GM12865 (cell line): ENCODE measurements around the gene GH2.

Source experiments
- DNase-seq: peaks from one replicate; pipeline ENCODE4 v3.0.0; 2010; ENCODE audit warnings: low read depth
- H3K4me3 ChIP-seq: 2 replicates; pipeline ENCODE4 v1.5.1; 2011; ENCODE audit warnings: mild to moderate bottlenecking, low read depth, low read length, control low read depth
- TF ChIP-seq, protein P1 (sequence below): IDR thresholded peaks from 2 replicates; pipeline ENCODE4 v1.5.1; 2011; ENCODE audit warnings: low read length, control low read depth, low read depth, inconsistent platforms; ENCODE audit not compliant: insufficient read depth; ENCODE audit errors: missing control alignments

GH2 gene

DNA sequence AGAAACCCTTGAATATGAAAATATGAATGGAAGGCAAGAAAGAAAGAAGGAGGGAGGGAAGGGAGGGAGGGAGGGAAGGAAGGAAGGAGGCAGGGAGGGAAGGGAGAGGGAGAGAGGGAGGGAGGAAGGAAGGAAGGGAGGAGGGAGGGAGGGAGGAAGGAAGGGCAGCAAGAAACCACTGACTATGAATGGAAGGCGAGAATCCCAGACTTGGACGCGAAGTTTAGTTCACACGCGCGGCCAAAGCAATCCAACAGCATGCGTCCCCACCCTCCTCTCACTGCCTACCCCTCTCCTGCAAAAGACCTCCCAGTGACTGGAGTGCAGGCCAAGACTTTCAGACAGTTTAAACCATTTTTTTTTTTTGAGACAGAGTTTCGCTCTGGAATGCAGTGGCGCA, 31.3 kb downstream of the GH2 start:
- no peak overlapping the region for H3K4me3 ChIP-seq
- DNase-seq: no peak
- TF ChIP-seq, protein P1, sequence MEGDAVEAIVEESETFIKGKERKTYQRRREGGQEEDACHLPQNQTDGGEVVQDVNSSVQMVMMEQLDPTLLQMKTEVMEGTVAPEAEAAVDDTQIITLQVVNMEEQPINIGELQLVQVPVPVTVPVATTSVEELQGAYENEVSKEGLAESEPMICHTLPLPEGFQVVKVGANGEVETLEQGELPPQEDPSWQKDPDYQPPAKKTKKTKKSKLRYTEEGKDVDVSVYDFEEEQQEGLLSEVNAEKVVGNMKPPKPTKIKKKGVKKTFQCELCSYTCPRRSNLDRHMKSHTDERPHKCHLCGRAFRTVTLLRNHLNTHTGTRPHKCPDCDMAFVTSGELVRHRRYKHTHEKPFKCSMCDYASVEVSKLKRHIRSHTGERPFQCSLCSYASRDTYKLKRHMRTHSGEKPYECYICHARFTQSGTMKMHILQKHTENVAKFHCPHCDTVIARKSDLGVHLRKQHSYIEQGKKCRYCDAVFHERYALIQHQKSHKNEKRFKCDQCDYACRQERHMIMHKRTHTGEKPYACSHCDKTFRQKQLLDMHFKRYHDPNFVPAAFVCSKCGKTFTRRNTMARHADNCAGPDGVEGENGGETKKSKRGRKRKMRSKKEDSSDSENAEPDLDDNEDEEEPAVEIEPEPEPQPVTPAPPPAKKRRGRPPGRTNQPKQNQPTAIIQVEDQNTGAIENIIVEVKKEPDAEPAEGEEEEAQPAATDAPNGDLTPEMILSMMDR: no peak

DNA sequence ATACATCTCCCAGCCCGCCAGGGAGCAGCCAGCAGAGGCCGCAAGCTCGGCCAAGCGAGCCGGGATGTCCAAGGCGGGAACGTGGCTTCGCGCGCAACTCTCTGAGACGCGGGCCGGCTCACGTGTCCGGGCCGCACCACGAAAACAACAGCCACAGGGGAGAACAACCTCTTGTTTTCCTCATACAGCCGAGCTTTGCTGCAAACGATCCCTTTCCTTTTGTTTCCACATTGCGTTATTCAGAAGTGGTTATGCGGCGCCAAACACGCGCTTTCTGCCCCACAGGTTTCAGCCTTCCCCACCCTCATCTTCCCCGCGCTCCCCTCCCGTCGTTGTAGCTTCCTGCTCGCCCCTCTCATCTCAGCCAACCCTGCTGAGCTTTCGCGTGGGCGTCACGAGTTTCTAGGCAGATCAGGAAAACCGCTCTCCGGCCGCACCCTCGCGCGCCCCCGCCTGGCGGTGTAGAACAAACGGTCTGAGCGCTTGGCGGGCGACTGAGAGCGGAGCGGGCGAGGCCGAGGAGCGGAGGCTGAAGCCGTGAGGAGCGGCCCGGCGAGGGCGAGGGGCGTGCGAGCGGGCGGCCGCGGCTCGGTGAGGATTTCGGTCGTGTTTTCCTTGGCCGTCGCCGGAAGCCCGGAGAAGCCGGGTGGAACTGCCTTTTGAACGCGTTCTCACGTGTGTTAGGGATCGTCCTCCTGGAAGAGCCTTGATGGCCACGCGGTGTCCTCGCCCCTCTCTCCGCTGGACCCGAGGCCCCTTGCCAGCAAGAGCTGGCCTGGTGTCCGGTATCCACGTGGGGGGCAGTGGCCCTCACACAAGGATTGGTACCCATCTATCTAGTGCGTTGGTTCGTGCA, 32.7 kb downstream of the GH2 start:
- H3K4me3 ChIP-seq: peak overlapping the region; percentile 47
- DNase-seq: peak; percentile 96
- TF ChIP-seq, protein P1: peak; percentile 75

DNA sequence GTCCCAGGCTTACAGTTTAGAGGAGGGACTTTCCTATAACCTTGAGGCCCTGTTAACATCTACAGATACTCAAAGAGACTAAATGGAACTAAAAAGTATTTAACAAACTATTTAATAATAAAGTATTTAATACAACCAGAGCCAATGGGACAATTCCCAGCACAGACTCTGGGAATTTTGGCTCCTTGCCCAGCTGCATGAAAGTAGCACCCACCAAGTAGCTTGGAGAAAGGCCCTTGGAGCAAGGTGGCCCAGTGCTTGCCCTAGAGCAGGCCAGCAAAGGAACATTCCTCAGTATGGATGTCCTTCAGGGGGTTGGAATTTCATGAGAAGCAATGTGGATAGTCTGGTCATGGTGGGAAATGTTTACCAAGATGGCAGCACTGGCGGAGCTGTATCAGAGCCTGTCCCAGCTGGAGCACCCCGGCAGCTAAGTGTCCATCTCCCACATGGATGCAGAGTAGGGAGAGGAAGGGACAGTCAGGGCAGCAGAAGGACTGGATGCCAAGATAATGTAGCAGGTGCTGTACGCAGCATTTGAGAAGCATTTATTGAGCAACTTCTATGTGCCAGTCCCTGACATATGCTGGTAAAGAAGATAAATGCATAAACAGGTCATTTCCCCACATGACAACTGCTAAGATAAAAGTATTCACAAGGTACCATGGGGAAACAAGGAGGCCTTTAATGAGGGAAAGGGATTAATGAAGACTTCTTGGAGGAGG, 34.1 kb downstream of the GH2 start:
- DNase-seq: no peak
- TF ChIP-seq, protein P1: no peak
- no peak overlapping the region for H3K4me3 ChIP-seq

DNA sequence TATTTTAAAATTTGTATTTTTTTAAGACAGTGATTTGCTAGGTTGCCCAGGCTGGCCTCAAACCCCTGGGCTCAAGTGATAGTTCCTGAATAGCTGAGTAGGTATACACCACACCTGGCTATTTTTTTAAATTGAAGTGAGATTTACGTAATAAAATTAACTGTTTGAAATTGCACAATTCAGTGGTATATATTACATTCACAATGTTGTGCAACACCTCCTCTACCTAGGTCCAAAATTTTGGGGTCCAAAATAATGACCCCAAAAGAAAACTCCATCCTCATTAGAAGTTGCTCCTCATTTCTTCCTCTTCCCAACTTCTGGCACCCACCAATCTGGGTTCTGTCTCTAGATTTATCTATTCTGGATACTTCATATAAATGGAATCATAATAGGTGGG, 36.2 kb downstream of the GH2 start:
- DNase-seq: no peak
- TF ChIP-seq, protein P1: no peak
- no peak overlapping the region for H3K4me3 ChIP-seq

DNA sequence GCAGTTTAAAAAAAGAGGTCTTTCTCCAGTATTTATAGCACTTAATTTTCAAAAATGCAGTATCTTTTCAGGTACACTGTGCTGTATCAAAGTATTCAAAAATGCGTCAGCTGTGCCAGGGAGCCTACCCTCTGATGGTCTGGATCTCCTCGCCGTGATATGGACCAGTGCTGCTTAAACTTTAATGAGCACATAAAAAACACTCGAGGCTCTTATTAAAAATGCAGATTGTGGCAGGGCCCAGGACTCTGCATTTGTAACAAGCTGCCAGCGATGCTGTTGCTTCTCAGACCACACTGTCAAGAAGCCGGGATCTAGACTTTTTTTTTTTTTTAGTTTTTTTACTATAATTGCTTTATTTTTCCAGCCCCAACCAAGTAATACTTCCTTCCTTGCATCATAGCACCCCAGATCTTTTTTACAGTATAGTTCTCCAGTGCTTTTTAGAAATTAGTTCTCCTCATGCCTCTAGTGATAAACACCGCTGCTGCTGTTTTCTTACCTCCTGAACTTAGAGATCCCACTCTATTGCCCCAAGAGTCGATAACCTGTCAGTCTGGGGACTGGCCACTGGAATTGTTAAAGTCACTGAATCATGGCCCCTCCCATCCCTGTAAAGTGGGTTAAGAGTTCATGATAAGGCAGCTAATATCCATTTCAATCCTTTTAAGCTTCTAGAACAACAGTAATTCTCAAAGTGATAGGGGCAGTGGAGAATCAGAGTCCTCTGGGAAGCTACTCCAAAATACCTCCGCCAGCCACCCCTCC, 37.6 kb downstream of the GH2 start:
- TF ChIP-seq, protein P1: no peak
- peak overlapping the region; percentile 63 for H3K4me3 ChIP-seq
- DNase-seq: no peak

DNA sequence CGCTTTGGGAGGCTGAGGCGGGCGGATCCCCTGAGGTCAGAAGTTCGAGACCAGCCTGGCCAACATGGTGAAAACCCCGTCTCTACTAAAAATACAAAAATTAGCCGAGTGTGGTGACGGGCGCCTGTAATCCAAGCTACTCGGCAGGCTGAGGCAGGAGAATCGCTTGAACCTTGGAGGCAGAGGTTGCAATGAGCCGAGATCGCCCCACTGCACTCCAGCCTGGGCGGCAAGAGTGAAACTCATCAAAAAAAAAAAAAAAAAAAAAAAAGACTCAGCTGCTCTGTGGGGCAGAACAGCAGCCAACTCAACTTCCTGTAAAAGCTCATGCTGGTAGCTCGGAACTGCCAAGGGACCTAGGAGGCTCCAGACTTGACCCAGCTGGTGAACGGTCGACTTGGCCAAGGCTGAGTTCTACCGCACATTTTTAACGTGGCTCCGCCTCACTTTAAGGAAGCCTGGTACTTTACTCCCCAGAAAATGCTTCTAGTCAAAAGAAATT, 38.3 kb downstream of the GH2 start:
- H3K4me3 ChIP-seq: peak overlapping the region; percentile 63
- DNase-seq: peak; percentile 91
